ENCODE measurements around the gene RNASE11.
"Not testable (repeated sequence)": the region's sequence is repeated elsewhere in the genome, so short reads cannot be mapped to it uniquely, and the experiment has no call there.

The RNASE11 gene

GRCh38 chr14:20578325-20578724 is 9.5 kb downstream of the RNASE11 start:
- DNase-seq, result no peak

GRCh38 chr14:20572382-20572990 is 15.3 kb downstream of the RNASE11 start:
- DNase-seq, result not testable (repeated sequence)

GRCh38 chr14:20570720-20571119 is 17.1 kb downstream of the RNASE11 start:
- not testable (repeated sequence) for DNase-seq

- DNase-seq, result not testable (repeated sequence)
These were observed 17.9 kb downstream of the RNASE11 start for GRCh38 chr14:20569865-20570264.

- no peak for DNase-seq
These were observed 18.7 kb downstream of the RNASE11 start for GRCh38 chr14:20569066-20569465.

- no peak for DNase-seq
These were observed 19.4 kb downstream of the RNASE11 start for GRCh38 chr14:20568393-20568792.

GRCh38 chr14:20567199-20567598 is 20.6 kb downstream of the RNASE11 start:
- not testable (repeated sequence) for DNase-seq

GRCh38 chr14:20564501-20564997 is 23.3 kb downstream of the RNASE11 start:
- no peak for DNase-seq

- DNase-seq, result no peak
These were observed 23.8 kb downstream of the RNASE11 start for GRCh38 chr14:20563971-20564370.

GRCh38 chr14:20560961-20561360 is 26.8 kb downstream of the RNASE11 start, which contains the start of gene RNASE9:
TSS of gene RNASE9 (minus strand) at chr14:20561047.
- DNase-seq, result no peak

GRCh38 chr14:20559461-20559904 is 28.3 kb downstream of the RNASE11 start:
- no peak for DNase-seq

GRCh38 chr14:20557212-20557542 is 30.6 kb downstream of the RNASE11 start:
- DNase-seq, result no peak

GRCh38 chr14:20556500-20557211 is 31.1 kb downstream of the RNASE11 start:
- no peak for DNase-seq

- DNase-seq, result no peak
These were observed 32.0 kb downstream of the RNASE11 start for GRCh38 chr14:20555845-20556244.

- no peak for DNase-seq
These were observed 34.8 kb downstream of the RNASE11 start for GRCh38 chr14:20553024-20553423.

GRCh38 chr14:20551606-20552005 is 36.2 kb downstream of the RNASE11 start:
- DNase-seq, result no peak

- DNase-seq, result no peak
These were observed 36.9 kb downstream of the RNASE11 start for GRCh38 chr14:20550926-20551325.

GRCh38 chr14:20548414-20549158 is 39.2 kb downstream of the RNASE11 start:
- DNase-seq, result no peak

GRCh38 chr14:20546877-20547276 is 40.9 kb downstream of the RNASE11 start:
- DNase-seq, result no peak

GRCh38 chr14:20539906-20540305 is 47.9 kb downstream of the RNASE11 start:
- DNase-seq, result no peak
